ENCODE data around the gene ZC3H7A. TPM values are rescaled to one million over a fixed set of nuclear protein-coding genes. Genes with fewer than 3 reads are reported as not detected.

Gene ZC3H7A
- total and polyA plus RNA-seq, 7 donors = 19.9 to 62.5 (median 45.5) TPM

GRCh38 chr16:11719171-11719570 lies 77.9 kb downstream of the ZC3H7A start:
- H3K9me3 ChIP-seq = no peaks in the 10 kb centered on the region
- no peak overlapping the region for H3K4me3 ChIP-seq
- intact Hi-C loops (cut with DNase I) = loop anchor here (5.0 kb wide), 1 partner anchor 187 kb away; no protein-coding TSS in a partner anchor
- DNase-seq = no peak
- peaks cover 0 to 42% (median 39%) of the 10 kb centered on the region in 4 donors for H3K4me1 ChIP-seq
- H3K27ac ChIP-seq = peak overlapping the region in 1 of 4 donors; percentile 54
- no peaks in the 10 kb centered on the region for H3K27me3 ChIP-seq
- H3K36me3 ChIP-seq = peaks cover 0 to 42% (median 19%) of the 10 kb centered on the region in 4 donors
- TF ChIP-seq EP300 (IDR thresholded peaks at IDR 0.05) = no peak
- TF ChIP-seq, protein P1, sequence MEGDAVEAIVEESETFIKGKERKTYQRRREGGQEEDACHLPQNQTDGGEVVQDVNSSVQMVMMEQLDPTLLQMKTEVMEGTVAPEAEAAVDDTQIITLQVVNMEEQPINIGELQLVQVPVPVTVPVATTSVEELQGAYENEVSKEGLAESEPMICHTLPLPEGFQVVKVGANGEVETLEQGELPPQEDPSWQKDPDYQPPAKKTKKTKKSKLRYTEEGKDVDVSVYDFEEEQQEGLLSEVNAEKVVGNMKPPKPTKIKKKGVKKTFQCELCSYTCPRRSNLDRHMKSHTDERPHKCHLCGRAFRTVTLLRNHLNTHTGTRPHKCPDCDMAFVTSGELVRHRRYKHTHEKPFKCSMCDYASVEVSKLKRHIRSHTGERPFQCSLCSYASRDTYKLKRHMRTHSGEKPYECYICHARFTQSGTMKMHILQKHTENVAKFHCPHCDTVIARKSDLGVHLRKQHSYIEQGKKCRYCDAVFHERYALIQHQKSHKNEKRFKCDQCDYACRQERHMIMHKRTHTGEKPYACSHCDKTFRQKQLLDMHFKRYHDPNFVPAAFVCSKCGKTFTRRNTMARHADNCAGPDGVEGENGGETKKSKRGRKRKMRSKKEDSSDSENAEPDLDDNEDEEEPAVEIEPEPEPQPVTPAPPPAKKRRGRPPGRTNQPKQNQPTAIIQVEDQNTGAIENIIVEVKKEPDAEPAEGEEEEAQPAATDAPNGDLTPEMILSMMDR (IDR thresholded peaks at IDR 0.05) = no peak
- no peak for TF ChIP-seq POLR2AphosphoS5 (IDR thresholded peaks at IDR 0.05)

GRCh38 chr16:11717811-11718210 lies 79.2 kb downstream of the ZC3H7A start:
- H3K27ac ChIP-seq = peak overlapping the region in 2 of 4 donors; percentile 45 to 54
- no peak for DNase-seq
- H3K4me1 ChIP-seq = peaks cover 0 to 42% (median 39%) of the 10 kb centered on the region in 4 donors
- no peak overlapping the region for H3K4me3 ChIP-seq
- TF ChIP-seq EP300 (IDR thresholded peaks at IDR 0.05) (no peak), POLR2A (IDR thresholded peaks at IDR 0.05) (no peak), POLR2AphosphoS5 (IDR thresholded peaks at IDR 0.05) (no peak)
- TF ChIP-seq, protein P1 (IDR thresholded peaks at IDR 0.05) = no peak
- peaks cover 0 to 30% (median 19%) of the 10 kb centered on the region in 4 donors for H3K36me3 ChIP-seq
- intact Hi-C loops (cut with DNase I) = loop anchor here (5.0 kb wide), 1 partner anchor 186 kb away; no protein-coding TSS in a partner anchor
- H3K27me3 ChIP-seq = no peaks in the 10 kb centered on the region
- H3K9me3 ChIP-seq = no peaks in the 10 kb centered on the region
- WGBS, 2 donors = 49 to 91% methylated on average over 5 of the region's 5 CpGs

DNA sequence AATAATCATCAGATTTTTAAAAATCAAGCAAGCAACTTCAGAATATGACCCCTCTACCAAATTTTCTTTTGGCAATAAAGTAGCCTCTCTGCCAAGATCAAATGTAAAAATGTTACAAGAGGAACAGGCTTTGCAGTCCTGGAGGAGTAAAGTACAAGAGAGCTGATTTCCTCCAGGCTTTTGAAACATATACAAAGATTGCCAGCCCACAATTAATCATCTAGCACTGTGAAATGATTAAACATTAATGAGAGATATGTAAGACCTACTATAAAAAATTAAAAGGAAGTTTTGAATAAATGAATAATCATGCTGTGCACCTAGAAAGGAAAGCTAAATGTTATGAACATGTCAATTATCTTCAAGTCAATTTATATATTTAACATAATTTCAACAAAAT lies 80.7 kb downstream of the ZC3H7A start:
- peak overlapping the region in 3 of 4 donors; percentile 9 to 54 (median 45) for H3K27ac ChIP-seq
- no peak overlapping the region for H3K4me3 ChIP-seq
- H3K27me3 ChIP-seq = no peaks in the 10 kb centered on the region
- intact Hi-C loops (cut with DNase I) = loop anchor here (5.0 kb wide), 1 partner anchor 184 kb away; no protein-coding TSS in a partner anchor
- peaks cover 0 to 42% (median 39%) of the 10 kb centered on the region in 4 donors for H3K4me1 ChIP-seq
- peaks cover 0 to 18% (median 14%) of the 10 kb centered on the region in 4 donors for H3K36me3 ChIP-seq
- H3K9me3 ChIP-seq = no peaks in the 10 kb centered on the region
- TF ChIP-seq POLR2A (IDR thresholded peaks at IDR 0.05) (no peak), POLR2AphosphoS5 (IDR thresholded peaks at IDR 0.05) (no peak), EP300 (IDR thresholded peaks at IDR 0.05) (no peak)
- TF ChIP-seq, protein P1 (IDR thresholded peaks at IDR 0.05) = no peak
- DNase-seq = no peak

DNA sequence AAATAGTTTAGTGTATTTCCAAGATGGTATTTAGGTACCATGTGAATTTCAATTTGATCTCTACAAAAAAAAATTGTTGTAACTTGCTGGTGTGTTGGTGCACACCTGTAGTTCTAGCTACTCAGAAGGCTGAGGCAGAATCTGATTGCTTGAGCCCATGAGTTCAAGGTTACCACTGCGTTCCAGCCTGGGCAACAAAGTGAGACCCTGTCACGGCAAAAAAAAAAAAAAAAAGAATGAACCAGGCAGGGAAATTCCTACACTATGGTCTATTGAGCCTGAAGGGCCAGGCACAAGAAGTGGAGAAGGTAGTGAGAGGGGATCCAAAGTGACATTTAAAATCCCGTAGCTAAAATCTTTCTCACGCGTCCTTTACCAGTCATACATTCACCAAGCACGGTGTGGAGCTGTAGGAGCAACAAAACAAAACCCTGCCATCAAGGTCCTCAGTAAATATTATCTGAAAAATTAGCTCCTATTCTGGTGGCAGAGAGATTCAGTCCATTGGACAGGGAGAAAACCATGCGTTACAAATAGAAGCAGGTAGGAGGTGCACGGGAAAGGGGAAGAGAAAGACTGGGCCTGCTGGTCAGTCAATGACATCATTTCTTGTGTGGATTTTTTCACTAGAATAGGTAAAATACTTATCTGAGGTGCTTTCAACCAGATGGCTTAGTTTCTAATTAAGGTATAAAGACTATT lies 81.7 kb downstream of the ZC3H7A start:
- intact Hi-C loops (cut with DNase I) = loop anchor here (2.0 to 5.0 kb wide), 2 partner anchors 183 to 319 kb away; no protein-coding TSS in a partner anchor
- peaks cover 0 to 17% (median 6%) of the 10 kb centered on the region in 4 donors for H3K36me3 ChIP-seq
- 87 to 92% methylated on average over 8 of the region's 8 CpGs for WGBS, 2 donors
- TF ChIP-seq, protein P1 (IDR thresholded peaks at IDR 0.05) = no peak
- TF ChIP-seq POLR2A (IDR thresholded peaks at IDR 0.05) (no peak), EP300 (IDR thresholded peaks at IDR 0.05) (no peak), POLR2AphosphoS5 (IDR thresholded peaks at IDR 0.05) (no peak)
- H3K9me3 ChIP-seq = no peaks in the 10 kb centered on the region
- H3K4me3 ChIP-seq = no peak overlapping the region
- DNase-seq = no peak
- peaks cover 0 to 42% (median 39%) of the 10 kb centered on the region in 4 donors for H3K4me1 ChIP-seq
- peak overlapping the region in 2 of 4 donors; percentile 45 to 54 for H3K27ac ChIP-seq
- no peaks in the 10 kb centered on the region for H3K27me3 ChIP-seq

Data from sigmoid colon (tissue), 7 donors.